DOHH2 (cell line): ENCODE results near the gene CACNA1A.

Source experiments
- H3F3A ChIP-seq: fragments of 200-600 bp; sonication (generic), shearing (Covaris generic); 2 replicates; pipeline ENCODE4 v1.6.0; 2016; ENCODE audit warnings: antibody characterized with exemption, mild to moderate bottlenecking; ENCODE audit not compliant: control insufficient read depth, insufficient read depth
- H3K27ac ChIP-seq: fragments of 200-600 bp; sonication (generic); 2 replicates; pipeline ENCODE4 v1.5.1; 2014; ENCODE audit warnings: low read depth, mild to moderate bottlenecking, low read length, moderate library complexity
- H3K27me3 ChIP-seq: fragments of 200-600 bp; sonication (generic); 2 replicates; pipeline ENCODE4 v1.6.1; 2014; ENCODE audit warnings: mild to moderate bottlenecking, low read length, mixed read lengths; ENCODE audit not compliant: control insufficient read depth
- H3K36me3 ChIP-seq: fragments of 200-600 bp; sonication (generic); 2 replicates; pipeline ENCODE4 v1.6.1; 2014; ENCODE audit warnings: mild to moderate bottlenecking, low read length, moderate library complexity, mixed read lengths; ENCODE audit not compliant: control insufficient read depth
- H3K4me1 ChIP-seq: fragments of 200-600 bp; sonication (generic); 2 replicates; pipeline ENCODE4 v1.6.1; 2014; ENCODE audit warnings: mild to moderate bottlenecking, low read length, mixed read lengths; ENCODE audit not compliant: control insufficient read depth
- H3K4me2 ChIP-seq: fragments of 200-600 bp; sonication (generic); 2 replicates; pipeline ENCODE4 v1.6.0; 2014; ENCODE audit warnings: mild to moderate bottlenecking, low read length, moderate library complexity
- H3K4me3 ChIP-seq: fragments of 200-600 bp; sonication (generic); 2 replicates; pipeline ENCODE4 v1.5.1; 2014; ENCODE audit warnings: mild to moderate bottlenecking, low read length, mixed read lengths
- H3K79me2 ChIP-seq: fragments of 200-600 bp; sonication (generic); 2 replicates; pipeline ENCODE4 v1.6.1; 2014; ENCODE audit warnings: mild to moderate bottlenecking, low read length, mixed read lengths; ENCODE audit not compliant: control insufficient read depth
- H3K9me2 ChIP-seq: fragments of 200-600 bp; sonication (generic); replicated peaks from 2 replicates; pipeline ENCODE4 v1.6.1; 2014; ENCODE audit warnings: mild to moderate bottlenecking, low read length, mixed read lengths; ENCODE audit not compliant: control insufficient read depth
- H3K9me3 ChIP-seq: fragments of 200-600 bp; sonication (generic); 2 replicates; pipeline ENCODE4 v1.6.1; 2014; ENCODE audit warnings: antibody characterized with exemption, low read length, mixed read lengths; ENCODE audit not compliant: control insufficient read depth, insufficient read depth
- H4K20me1 ChIP-seq: fragments of 200-600 bp; sonication (generic); 2 replicates; pipeline ENCODE4 v1.6.0; 2014; ENCODE audit warnings: low read depth, mild to moderate bottlenecking, antibody characterized with exemption, low read length, moderate library complexity; ENCODE audit not compliant: control insufficient read depth, insufficient read depth
- EZH2phosphoT487 ChIP-seq: fragments of 200-600 bp; sonication (generic); IDR thresholded peaks from 2 replicates; pipeline ENCODE4 v1.6.1; 2017; ENCODE audit warnings: borderline replicate concordance, mild to moderate bottlenecking, antibody characterized with exemption, low read length, moderate library complexity, mixed read lengths
- TF ChIP-seq, protein P1 (sequence below): fragments of 200-600 bp; sonication (generic); IDR thresholded peaks from one replicate; pipeline ENCODE4 v1.5.1; 2014; ENCODE audit warnings: antibody characterized with exemption, mild to moderate bottlenecking, low read depth, low read length; ENCODE audit not compliant: poor library complexity, severe bottlenecking

Gene CACNA1A

DNA sequence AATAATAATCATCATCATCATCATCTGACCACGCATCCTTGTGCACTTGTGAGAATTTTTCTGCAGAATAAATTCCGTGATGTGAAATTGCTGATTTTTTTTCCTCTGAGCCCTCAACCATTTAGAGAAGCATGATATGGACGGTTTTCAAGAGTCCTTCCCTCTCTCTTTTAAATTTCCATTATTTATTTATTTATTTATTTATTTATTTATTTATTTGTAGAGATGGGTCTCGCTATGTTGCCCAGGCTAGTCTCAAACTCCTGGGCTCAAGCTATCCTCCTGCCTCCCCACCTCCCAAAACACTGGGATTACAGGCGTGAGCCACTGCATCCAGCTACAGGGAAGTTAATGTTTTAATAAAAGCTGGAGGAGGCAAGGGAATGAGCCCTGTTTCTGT lies 39.6 kb downstream of the CACNA1A start:
- Histone ChIP-seq H3K27me3 (no peaks in the 10 kb centered on the region), H3K4me3 (no peak overlapping the region), H4K20me1 (no peaks in the 10 kb centered on the region), H3K36me3 (no peaks in the 10 kb centered on the region), H3K9me3 (no peaks in the 10 kb centered on the region), H3K9me2 (no peaks in the 10 kb centered on the region), H3K4me2 (no peak overlapping the region), H3K27ac (no peak overlapping the region), H3F3A (no peaks in the 10 kb centered on the region), H3K79me2 (no peaks in the 10 kb centered on the region), H3K4me1 (no peaks in the 10 kb centered on the region)
- TF ChIP-seq, protein P1, sequence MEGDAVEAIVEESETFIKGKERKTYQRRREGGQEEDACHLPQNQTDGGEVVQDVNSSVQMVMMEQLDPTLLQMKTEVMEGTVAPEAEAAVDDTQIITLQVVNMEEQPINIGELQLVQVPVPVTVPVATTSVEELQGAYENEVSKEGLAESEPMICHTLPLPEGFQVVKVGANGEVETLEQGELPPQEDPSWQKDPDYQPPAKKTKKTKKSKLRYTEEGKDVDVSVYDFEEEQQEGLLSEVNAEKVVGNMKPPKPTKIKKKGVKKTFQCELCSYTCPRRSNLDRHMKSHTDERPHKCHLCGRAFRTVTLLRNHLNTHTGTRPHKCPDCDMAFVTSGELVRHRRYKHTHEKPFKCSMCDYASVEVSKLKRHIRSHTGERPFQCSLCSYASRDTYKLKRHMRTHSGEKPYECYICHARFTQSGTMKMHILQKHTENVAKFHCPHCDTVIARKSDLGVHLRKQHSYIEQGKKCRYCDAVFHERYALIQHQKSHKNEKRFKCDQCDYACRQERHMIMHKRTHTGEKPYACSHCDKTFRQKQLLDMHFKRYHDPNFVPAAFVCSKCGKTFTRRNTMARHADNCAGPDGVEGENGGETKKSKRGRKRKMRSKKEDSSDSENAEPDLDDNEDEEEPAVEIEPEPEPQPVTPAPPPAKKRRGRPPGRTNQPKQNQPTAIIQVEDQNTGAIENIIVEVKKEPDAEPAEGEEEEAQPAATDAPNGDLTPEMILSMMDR, result no peak
- TF ChIP-seq EZH2phosphoT487, result no peak

DNA sequence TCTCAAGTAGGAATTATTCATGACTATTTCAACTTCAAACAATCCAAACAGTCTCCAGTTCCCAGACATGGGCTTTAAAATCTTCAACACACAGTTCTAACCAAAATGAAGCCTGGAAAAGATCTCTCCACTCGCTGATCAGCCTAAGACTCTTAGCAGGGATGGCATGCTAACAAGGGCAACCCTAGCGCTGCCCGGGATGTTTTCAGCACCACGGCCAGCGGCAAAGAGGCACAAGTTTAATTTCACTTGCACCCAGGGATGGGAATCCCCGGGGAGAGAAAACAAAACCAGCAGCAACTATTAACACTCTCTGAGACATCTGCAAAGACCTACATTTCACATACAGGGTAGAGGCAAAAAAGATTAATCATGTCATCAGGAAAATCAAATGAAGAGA lies 43.0 kb downstream of the CACNA1A start:
- H3K27me3 ChIP-seq, result no peaks in the 10 kb centered on the region
- no peaks in the 10 kb centered on the region for H3K36me3 ChIP-seq

DNA sequence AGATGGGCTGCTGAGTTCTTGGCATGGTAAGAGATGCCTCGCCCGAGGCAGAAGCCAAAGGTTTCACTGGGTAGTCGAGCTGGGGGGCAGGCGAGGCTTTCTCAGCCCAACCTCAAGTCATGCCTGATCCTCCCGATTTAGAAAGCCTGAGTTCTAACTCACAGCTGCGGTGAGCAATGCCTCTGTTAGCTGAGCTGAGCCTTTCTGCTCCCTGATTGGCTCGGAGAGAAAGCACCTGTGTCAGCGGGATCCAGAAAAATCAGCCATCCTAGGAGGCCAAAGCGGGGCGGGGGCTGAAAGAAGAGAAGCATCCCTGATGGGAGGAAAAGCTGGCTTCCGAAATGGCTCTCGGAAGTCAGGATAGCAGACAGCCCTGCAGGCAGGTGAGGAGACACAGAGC lies 44.7 kb downstream of the CACNA1A start:
- Histone ChIP-seq H3K4me2 (no peak overlapping the region), H3K4me3 (no peak overlapping the region), H3K36me3 (no peaks in the 10 kb centered on the region), H3K9me2 (no peaks in the 10 kb centered on the region), H3K27me3 (no peaks in the 10 kb centered on the region), H3K9me3 (no peaks in the 10 kb centered on the region), H3K4me1 (no peaks in the 10 kb centered on the region), H3F3A (no peaks in the 10 kb centered on the region), H4K20me1 (no peaks in the 10 kb centered on the region), H3K27ac (no peak overlapping the region), H3K79me2 (no peaks in the 10 kb centered on the region)
- TF ChIP-seq EZH2phosphoT487, result no peak
- TF ChIP-seq, protein P1, result no peak

More for the DNA sequence above, 43.0 kb downstream of the CACNA1A start:
- H3K9me2 ChIP-seq, result no peaks in the 10 kb centered on the region
- no peaks in the 10 kb centered on the region for H3K9me3 ChIP-seq
- TF ChIP-seq EZH2phosphoT487, result no peak
- TF ChIP-seq, protein P1, result no peak
- H4K20me1 ChIP-seq, result no peaks in the 10 kb centered on the region
- H3K27ac ChIP-seq, result no peak overlapping the region
- no peaks in the 10 kb centered on the region for H3F3A ChIP-seq
- no peaks in the 10 kb centered on the region for H3K4me1 ChIP-seq
- H3K79me2 ChIP-seq, result no peaks in the 10 kb centered on the region
- no peak overlapping the region for H3K4me3 ChIP-seq
- no peak overlapping the region for H3K4me2 ChIP-seq

DNA sequence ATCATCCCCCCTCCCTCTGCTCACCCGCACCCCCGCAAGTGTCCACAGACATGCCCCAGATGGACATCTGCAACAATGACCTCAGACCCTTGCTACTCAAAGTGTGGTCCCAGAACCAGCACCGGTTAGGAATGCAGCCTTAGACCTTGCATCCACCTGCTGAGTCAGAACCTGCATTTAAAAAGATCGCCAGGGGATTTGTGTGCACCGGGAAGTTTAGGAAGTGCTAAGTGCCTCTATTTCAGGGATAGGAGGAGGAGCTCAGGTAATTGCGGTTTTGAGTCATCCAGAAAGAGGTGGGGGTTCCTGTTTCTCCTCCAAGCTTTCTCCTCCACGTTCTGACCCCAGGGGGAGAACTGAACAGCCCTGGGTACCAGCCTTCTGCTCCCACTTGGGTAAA lies 46.2 kb downstream of the CACNA1A start:
- Histone ChIP-seq H3K27me3 (no peaks in the 10 kb centered on the region), H3K27ac (no peak overlapping the region), H3K4me3 (no peak overlapping the region), H3K9me3 (no peaks in the 10 kb centered on the region), H3K4me2 (no peak overlapping the region), H4K20me1 (no peaks in the 10 kb centered on the region), H3F3A (no peaks in the 10 kb centered on the region), H3K36me3 (no peaks in the 10 kb centered on the region), H3K4me1 (no peaks in the 10 kb centered on the region), H3K79me2 (no peaks in the 10 kb centered on the region), H3K9me2 (no peaks in the 10 kb centered on the region)
- TF ChIP-seq EZH2phosphoT487, result no peak
- TF ChIP-seq, protein P1, result no peak
